HCT116 (cell line): ENCODE results near the gene TENM4. TPM values are rescaled to one million over a fixed set of nuclear protein-coding genes. Genes with fewer than 3 reads are reported as not detected.

Source experiments
- ATAC-seq: fragments of 200-7000 bp; cut with Tn5 transposase; 2 replicates; pipeline ENCODE4 v1.9.1; 2020; ENCODE audit warnings: mild to moderate bottlenecking, moderate library complexity
- BruUV-seq: library from RNA; stranded (reverse); fragments of 400-500 nt; replicated peaks from 2 replicates; lab custom pipeline; 2021; lab: Mats Ljungman, UMichigan
- CTCF ChIA-PET: fragments of 300-600 bp; sonication (Branson Sonifier 250); formaldehyde crosslinking; loops from one replicate; lab custom pipeline; 2021; ENCODE audit warnings: antibody characterized with exemption; lab: Charles Lee
- POLR2A ChIA-PET: fragments of 300-600, 350-600 bp; sonication (Branson Sonifier 250); formaldehyde crosslinking; loops from one replicate; lab custom pipeline; 2021; ENCODE audit warnings: antibody characterized with exemption; lab: Charles Lee
- RAD21 ChIA-PET, 2 experiments: fragments of 300-600 bp; sonication (Branson Sonifier 250); formaldehyde crosslinking; loops; one replicate each; lab custom pipeline; 2023; ENCODE audit warnings: low total read pairs in 2 of 2; ENCODE audit not compliant: uncharacterized antibody in 2 of 2, unreplicated experiment in 2 of 2, low non-redundant PET in 1 of 2; lab: Charles Lee
- DNase-seq: peaks from one replicate; pipeline ENCODE4 v3.0.0-alpha.2; 2010; ENCODE audit warnings: low read depth, low spot score
- H2AFZ ChIP-seq: fragments of 200-600 bp; shearing (Covaris generic), sonication (generic); 2 replicates; pipeline ENCODE4 v1.6.1; 2017; ENCODE audit warnings: low read depth, mixed run types, mixed read lengths, antibody characterized with exemption, low read length; ENCODE audit not compliant: poor library complexity, severe bottlenecking
- H3K27ac ChIP-seq: 2 replicates; pipeline ENCODE4 v1.5.1; 2012; ENCODE audit warnings: low read depth, low read length
- H3K27me3 ChIP-seq: fragments of 200-600 bp; sonication (generic); 2 replicates; pipeline ENCODE4 v1.6.1; 2016; ENCODE audit warnings: mixed run types, low read length, mixed read lengths; ENCODE audit not compliant: insufficient read depth
- H3K36me3 ChIP-seq, 2 experiments: fragments of 200-500 bp in 1 of 2; fragments of 200-600 bp in 1 of 2; sonication (Bioruptor generic) in 1 of 2; sonication (generic) in 1 of 2; 2 replicates each; pipeline versions ENCODE4 v1.5.1 to v1.6.1; 2014 to 2016; ENCODE audit warnings: low read length in 2 of 2, inconsistent platforms in 1 of 2, mixed read lengths in 1 of 2, mixed run types in 1 of 2; ENCODE audit not compliant: insufficient read depth in 2 of 2, control insufficient read depth in 1 of 2
- H3K4me1 ChIP-seq, 2 experiments: fragments of 200-600 bp in 1 of 2; sonication (generic) in 1 of 2; 2 replicates each; pipeline versions ENCODE4 v1.5.1 to v1.6.1; 2012 to 2017; ENCODE audit warnings: low read length in 2 of 2, inconsistent platforms in 1 of 2, mild to moderate bottlenecking in 1 of 2, mixed read lengths in 1 of 2, mixed run types in 1 of 2, moderate library complexity in 1 of 2; ENCODE audit not compliant: insufficient read depth in 2 of 2, control insufficient read depth in 1 of 2
- H3K4me2 ChIP-seq: fragments of 200-600 bp; sonication (generic); 2 replicates; pipeline ENCODE4 v1.6.1; 2017; ENCODE audit warnings: mixed run types, low read length, mixed read lengths
- H3K4me3 ChIP-seq, 2 experiments: fragments of 200-600 bp in 1 of 2; sonication (generic) in 1 of 2; replicated peaks in 1 of 2; 2 replicates each; pipeline ENCODE4 v1.5.1; 2011 to 2016; ENCODE audit warnings: low read length in 2 of 2, control low read depth in 1 of 2, low read depth in 1 of 2, mild to moderate bottlenecking in 1 of 2, mixed read lengths in 1 of 2, mixed run types in 1 of 2
- H3K79me2 ChIP-seq: fragments of 200-600 bp; sonication (generic); 2 replicates; pipeline ENCODE4 v1.6.1; 2017; ENCODE audit warnings: mild to moderate bottlenecking, mixed run types, low read length, moderate library complexity, mixed read lengths; ENCODE audit not compliant: insufficient read depth
- H3K9ac ChIP-seq: fragments of 200-600 bp; sonication (generic); 2 replicates; pipeline ENCODE4 v1.6.1; 2016; ENCODE audit warnings: low read length, mixed read lengths
- H3K9me2 ChIP-seq: fragments of 200-600 bp; sonication (generic), shearing (Covaris generic); 2 replicates; pipeline ENCODE4 v1.6.1; 2017; ENCODE audit warnings: mixed run types, mild to moderate bottlenecking, moderate library complexity; ENCODE audit not compliant: insufficient read depth
- H3K9me3 ChIP-seq, 2 experiments: fragments of 200-500 bp in 1 of 2; fragments of 200-600 bp in 1 of 2; sonication (Bioruptor generic) in 1 of 2; sonication (generic) in 1 of 2; 2 replicates each; pipeline ENCODE4 v1.6.1; 2014 to 2017; ENCODE audit warnings: low read length in 2 of 2, mixed read lengths in 2 of 2, inconsistent platforms in 1 of 2, low read depth in 1 of 2, mild to moderate bottlenecking in 1 of 2, mixed run types in 1 of 2, moderate library complexity in 1 of 2; ENCODE audit not compliant: control insufficient read depth in 1 of 2, insufficient read depth in 1 of 2
- H4K20me1 ChIP-seq: fragments of 200-600 bp; sonication (generic), shearing (Covaris generic); 2 replicates; pipeline ENCODE4 v1.6.1; 2017; ENCODE audit warnings: mixed run types, mild to moderate bottlenecking, moderate library complexity; ENCODE audit not compliant: insufficient read depth
- ATF3 ChIP-seq: IDR thresholded peaks from 2 replicates; pipeline ENCODE4 v1.6.1; 2012
- CBX3 ChIP-seq: IDR thresholded peaks from 2 replicates; pipeline ENCODE4 v1.6.1; 2012; ENCODE audit warnings: low read depth
- CTCF ChIP-seq, 3 experiments: fragments of 200-600 bp in 1 of 3; sonication (generic) in 1 of 3; IDR thresholded peaks in 2 of 3; conservative IDR thresholded peaks in 1 of 3; 2 replicates each; pipeline ENCODE4 v1.5.1; 2012 to 2017; ENCODE audit warnings: low read depth in 2 of 3, low read length in 2 of 3, antibody characterized with exemption in 1 of 3, borderline replicate concordance in 1 of 3, control low read depth in 1 of 3, mild to moderate bottlenecking in 1 of 3, mixed read lengths in 1 of 3, mixed run types in 1 of 3, moderate library complexity in 1 of 3; ENCODE audit not compliant: insufficient read depth in 1 of 3
- EGR1 ChIP-seq: IDR thresholded peaks from 2 replicates; pipeline ENCODE4 v1.6.1; 2012; ENCODE audit warnings: low read depth
- ELF1 ChIP-seq: IDR thresholded peaks from 2 replicates; pipeline ENCODE4 v1.6.1; 2012; ENCODE audit warnings: low read depth, borderline replicate concordance
- EZH2 ChIP-seq: fragments of 200-600 bp; sonication (generic); IDR thresholded peaks from 2 replicates; pipeline ENCODE4 v1.6.1; 2017; ENCODE audit warnings: antibody characterized with exemption, mixed run types
- EZH2phosphoT487 ChIP-seq: fragments of 200-600 bp; IDR thresholded peaks from 2 replicates; pipeline ENCODE4 v1.6.1; 2018; ENCODE audit warnings: antibody characterized with exemption, borderline replicate concordance
- FOSL1 ChIP-seq: IDR thresholded peaks from 2 replicates; pipeline ENCODE4 v1.6.1; 2012; ENCODE audit warnings: low read depth
- JUND ChIP-seq: IDR thresholded peaks from 2 replicates; pipeline ENCODE4 v1.6.1; 2012
- MAX ChIP-seq: IDR thresholded peaks from 2 replicates; pipeline ENCODE4 v1.6.1; 2012
- POLR2A ChIP-seq: IDR thresholded peaks from 2 replicates; pipeline ENCODE4 v1.7.0; 2011; ENCODE audit warnings: borderline replicate concordance; ENCODE audit not compliant: insufficient read depth, insufficient read length; ENCODE audit errors: extremely low read depth
- SIN3A ChIP-seq: IDR thresholded peaks from 2 replicates; pipeline ENCODE4 v1.6.1; 2012; ENCODE audit warnings: low read depth
- TCF7L2 ChIP-seq: IDR thresholded peaks from 2 replicates; pipeline ENCODE4 v1.7.0; 2011; ENCODE audit warnings: borderline replicate concordance, inconsistent platforms; ENCODE audit not compliant: insufficient read depth, insufficient read length; ENCODE audit errors: extremely low read depth
- YY1 ChIP-seq: IDR thresholded peaks from 2 replicates; pipeline ENCODE4 v1.6.1; 2011; ENCODE audit warnings: low read length, low read depth, moderate library complexity, mild to moderate bottlenecking; ENCODE audit not compliant: insufficient replicate concordance; ENCODE audit errors: extremely low read depth
- ZBTB33 ChIP-seq: IDR thresholded peaks from 2 replicates; pipeline ENCODE4 v1.6.1; 2011; ENCODE audit warnings: mild to moderate bottlenecking, low read length, moderate library complexity; ENCODE audit not compliant: insufficient replicate concordance; ENCODE audit errors: extremely low read depth
- ZFX ChIP-seq: fragments of 450-650 bp; IDR thresholded peaks from 2 replicates; pipeline ENCODE4 v1.6.1; 2017
- ZNF274 ChIP-seq: fragments of 200-500 bp; sonication (Bioruptor generic); IDR thresholded peaks from 2 replicates; pipeline ENCODE4 v1.6.1; 2014; ENCODE audit warnings: mild to moderate bottlenecking, low read depth, low read length, inconsistent platforms
- intact Hi-C: fragments of 100-400 bp; cut with micrococcal nuclease; formaldehyde crosslinking; loops from 2 replicates; pipeline ENCODE4 v1.10.0; 2022
- total RNA-seq: library from RNA; stranded (reverse); gene quantifications from one replicate; pipeline ENCODE4 v1.2.1, GENCODE V29; 2021; ENCODE audit not compliant: unreplicated experiment

TENM4 gene
- total RNA-seq, 1 experiment from 2014 or later: 0.05 TPM

GRCh38 chr11:79414644-79415317 lies 26.0 kb downstream of the TENM4 start:
- Histone ChIP-seq H2AFZ (no peak overlapping the region), H3K79me2 (no peaks in the 10 kb centered on the region), H3K27me3 (no peaks in the 10 kb centered on the region), H3K4me2 (no peak overlapping the region), H3K27ac (no peak overlapping the region), H3K36me3 (no peaks in the 10 kb centered on the region), H3K9me2 (no peaks in the 10 kb centered on the region), H4K20me1 (no peaks in the 10 kb centered on the region), H3K4me1 (peaks cover 3 to 30% of the 10 kb centered on the region in 2 experiments; a peak in 3 of 4 replicates), H3K4me3 (no peak overlapping the region), H3K9ac (no peak overlapping the region), H3K9me3 (no peaks in the 10 kb centered on the region)
- CTCF ChIA-PET: interaction anchor here (1.8 kb wide), 1 partner anchor 14 kb away, joined by 5 read pairs; no protein-coding TSS in a partner anchor
- RAD21 ChIA-PET: no interaction called here
- ATAC-seq (no peak), DNase-seq (no peak)
- intact Hi-C loops: no loop called here
- TF ChIP-seq ZFX: no peak
- TF ChIP-seq EZH2: no peak
- TF ChIP-seq CTCF (IDR thresholded peaks at IDR 0.05 in 2 of 3, conservative IDR thresholded peaks at IDR 0.05 in 1 of 3; ENCODE audit: borderline replicate concordance in 1 of 3, insufficient read depth in 1 of 3, low read depth in 2 of 3, low read length in 2 of 3): no peak
- TF ChIP-seq EZH2phosphoT487: no peak
- no peak for TF ChIP-seq ZBTB33
- no peak for TF ChIP-seq POLR2A
- no peak for TF ChIP-seq CBX3
- no peak for TF ChIP-seq EGR1
- TF ChIP-seq JUND: no peak
- TF ChIP-seq YY1: no peak
- TF ChIP-seq MAX: no peak
- no peak for TF ChIP-seq ATF3
- no peak for TF ChIP-seq SIN3A
- TF ChIP-seq ELF1: no peak
- TF ChIP-seq FOSL1: no peak
- no peak for TF ChIP-seq ZNF274
- TF ChIP-seq TCF7L2: no peak
- POLR2A ChIA-PET: no interaction called here
- no TSS peak for BruUV-seq
